ENCODE results near the gene SLFN13.

DNA sequence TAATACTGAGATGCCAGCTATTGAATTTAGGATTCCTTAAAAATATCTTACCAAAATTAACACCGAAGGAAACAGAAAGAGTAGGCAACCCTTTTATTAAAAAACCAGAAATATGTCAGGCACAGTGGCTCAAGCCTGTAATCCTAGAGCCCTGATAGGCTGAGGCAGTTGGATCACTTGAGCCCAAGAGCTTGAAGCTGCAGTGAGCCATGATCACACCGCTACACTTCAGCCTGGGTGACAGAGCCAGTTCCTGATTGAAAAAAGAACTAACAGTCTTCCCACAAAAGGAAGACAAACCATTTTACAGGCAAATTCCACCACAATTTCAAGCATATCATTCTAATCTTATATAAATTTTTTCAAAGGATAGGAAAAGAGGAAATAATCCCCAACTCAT, 31.9 kb downstream of the SLFN13 start:
- TF ChIP-seq, protein P1, sequence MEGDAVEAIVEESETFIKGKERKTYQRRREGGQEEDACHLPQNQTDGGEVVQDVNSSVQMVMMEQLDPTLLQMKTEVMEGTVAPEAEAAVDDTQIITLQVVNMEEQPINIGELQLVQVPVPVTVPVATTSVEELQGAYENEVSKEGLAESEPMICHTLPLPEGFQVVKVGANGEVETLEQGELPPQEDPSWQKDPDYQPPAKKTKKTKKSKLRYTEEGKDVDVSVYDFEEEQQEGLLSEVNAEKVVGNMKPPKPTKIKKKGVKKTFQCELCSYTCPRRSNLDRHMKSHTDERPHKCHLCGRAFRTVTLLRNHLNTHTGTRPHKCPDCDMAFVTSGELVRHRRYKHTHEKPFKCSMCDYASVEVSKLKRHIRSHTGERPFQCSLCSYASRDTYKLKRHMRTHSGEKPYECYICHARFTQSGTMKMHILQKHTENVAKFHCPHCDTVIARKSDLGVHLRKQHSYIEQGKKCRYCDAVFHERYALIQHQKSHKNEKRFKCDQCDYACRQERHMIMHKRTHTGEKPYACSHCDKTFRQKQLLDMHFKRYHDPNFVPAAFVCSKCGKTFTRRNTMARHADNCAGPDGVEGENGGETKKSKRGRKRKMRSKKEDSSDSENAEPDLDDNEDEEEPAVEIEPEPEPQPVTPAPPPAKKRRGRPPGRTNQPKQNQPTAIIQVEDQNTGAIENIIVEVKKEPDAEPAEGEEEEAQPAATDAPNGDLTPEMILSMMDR (IDR thresholded peaks at IDR 0.05; ENCODE audit: insufficient read depth, low read length): no peak
- no peak for TF ChIP-seq POLR2AphosphoS5 (IDR thresholded peaks at IDR 0.05; ENCODE audit: low read depth)
- TF ChIP-seq GABPA (IDR thresholded peaks at IDR 0.05; ENCODE audit: low read depth): no peak
- TF ChIP-seq, protein P2, sequence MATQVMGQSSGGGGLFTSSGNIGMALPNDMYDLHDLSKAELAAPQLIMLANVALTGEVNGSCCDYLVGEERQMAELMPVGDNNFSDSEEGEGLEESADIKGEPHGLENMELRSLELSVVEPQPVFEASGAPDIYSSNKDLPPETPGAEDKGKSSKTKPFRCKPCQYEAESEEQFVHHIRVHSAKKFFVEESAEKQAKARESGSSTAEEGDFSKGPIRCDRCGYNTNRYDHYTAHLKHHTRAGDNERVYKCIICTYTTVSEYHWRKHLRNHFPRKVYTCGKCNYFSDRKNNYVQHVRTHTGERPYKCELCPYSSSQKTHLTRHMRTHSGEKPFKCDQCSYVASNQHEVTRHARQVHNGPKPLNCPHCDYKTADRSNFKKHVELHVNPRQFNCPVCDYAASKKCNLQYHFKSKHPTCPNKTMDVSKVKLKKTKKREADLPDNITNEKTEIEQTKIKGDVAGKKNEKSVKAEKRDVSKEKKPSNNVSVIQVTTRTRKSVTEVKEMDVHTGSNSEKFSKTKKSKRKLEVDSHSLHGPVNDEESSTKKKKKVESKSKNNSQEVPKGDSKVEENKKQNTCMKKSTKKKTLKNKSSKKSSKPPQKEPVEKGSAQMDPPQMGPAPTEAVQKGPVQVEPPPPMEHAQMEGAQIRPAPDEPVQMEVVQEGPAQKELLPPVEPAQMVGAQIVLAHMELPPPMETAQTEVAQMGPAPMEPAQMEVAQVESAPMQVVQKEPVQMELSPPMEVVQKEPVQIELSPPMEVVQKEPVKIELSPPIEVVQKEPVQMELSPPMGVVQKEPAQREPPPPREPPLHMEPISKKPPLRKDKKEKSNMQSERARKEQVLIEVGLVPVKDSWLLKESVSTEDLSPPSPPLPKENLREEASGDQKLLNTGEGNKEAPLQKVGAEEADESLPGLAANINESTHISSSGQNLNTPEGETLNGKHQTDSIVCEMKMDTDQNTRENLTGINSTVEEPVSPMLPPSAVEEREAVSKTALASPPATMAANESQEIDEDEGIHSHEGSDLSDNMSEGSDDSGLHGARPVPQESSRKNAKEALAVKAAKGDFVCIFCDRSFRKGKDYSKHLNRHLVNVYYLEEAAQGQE (IDR thresholded peaks at IDR 0.05; ENCODE audit: insufficient replicate concordance, low read depth): no peak
